Type B pancreatic cell (in vitro differentiated cells): ENCODE results near the gene PLCB1. TPM values are rescaled to one million over a fixed set of nuclear protein-coding genes. Genes with fewer than 3 reads are reported as not detected.

Source experiments
- DNase-seq: peaks from one replicate; pipeline ENCODE4 v3.0.0; 2021; ENCODE audit warnings: mixed read lengths; ENCODE audit not compliant: unreplicated experiment; ENCODE audit errors: extremely low spot score
- H3K27ac Mint-ChIP-seq: 2 replicates; pipeline ENCODE4 v1.8.0; 2021; ENCODE audit warnings: mild to moderate bottlenecking, mixed read lengths
- H3K27me3 Mint-ChIP-seq: 2 replicates; pipeline ENCODE4 v1.8.0; 2021; ENCODE audit warnings: mixed read lengths
- H3K36me3 Mint-ChIP-seq: 2 replicates; pipeline ENCODE4 v1.8.0; 2021; ENCODE audit warnings: mixed read lengths
- H3K4me1 Mint-ChIP-seq: one replicate; pipeline ENCODE4 v1.8.0; 2021; ENCODE audit warnings: mixed read lengths; ENCODE audit not compliant: unreplicated experiment
- H3K4me3 Mint-ChIP-seq: 2 replicates; pipeline ENCODE4 v1.8.0; 2021; ENCODE audit warnings: mild to moderate bottlenecking, mixed read lengths
- H3K9me3 Mint-ChIP-seq: 2 replicates; pipeline ENCODE4 v1.8.0; 2021; ENCODE audit warnings: mixed read lengths
- CTCF ChIP-seq: fragments of 200-600 bp; sonication (generic); conservative IDR thresholded peaks from 2 replicates; pipeline ENCODE4 v1.5.0; 2021; ENCODE audit warnings: antibody characterized with exemption, mild to moderate bottlenecking
- total RNA-seq: library from RNA; stranded (reverse); gene quantifications from 2 replicates; pipeline ENCODE4 v1.2.1, GENCODE V29; 2021; ENCODE audit warnings: low replicate concordance

The PLCB1 gene
- total RNA-seq, 1 donor from 2014 or later, result 17.9 TPM

- no peak overlapping the region for H3K27ac Mint-ChIP-seq
- TF ChIP-seq CTCF, result no peak
- no peaks in the 10 kb centered on the region for H3K27me3 Mint-ChIP-seq
- no peak overlapping the region for H3K4me3 Mint-ChIP-seq
- no peaks in the 10 kb centered on the region for H3K36me3 Mint-ChIP-seq
- no peaks in the 10 kb centered on the region for H3K9me3 Mint-ChIP-seq
- DNase-seq, result no peak
- H3K4me1 Mint-ChIP-seq, result peaks cover 5% of the 10 kb centered on the region
Measured at GRCh38 chr20:8393381-8393780, 261.3 kb downstream of the PLCB1 start.

GRCh38 chr20:8394308-8394945 lies 262.4 kb downstream of the PLCB1 start:
- Mint-ChIP-seq H3K27me3 (no peaks in the 10 kb centered on the region), H3K4me1 (peaks cover 2% of the 10 kb centered on the region), H3K36me3 (no peaks in the 10 kb centered on the region), H3K9me3 (no peaks in the 10 kb centered on the region), H3K27ac (no peak overlapping the region), H3K4me3 (no peak overlapping the region)
- no peak for TF ChIP-seq CTCF
- DNase-seq, result no peak

- no peaks in the 10 kb centered on the region for H3K9me3 Mint-ChIP-seq
- H3K27me3 Mint-ChIP-seq, result no peaks in the 10 kb centered on the region
- no peak overlapping the region for H3K4me3 Mint-ChIP-seq
- no peak for DNase-seq
- no peak for TF ChIP-seq CTCF
- H3K36me3 Mint-ChIP-seq, result no peaks in the 10 kb centered on the region
- no peak overlapping the region for H3K27ac Mint-ChIP-seq
- H3K4me1 Mint-ChIP-seq, result no peaks in the 10 kb centered on the region
Measured at GRCh38 chr20:8395956-8396355, 263.9 kb downstream of the PLCB1 start.

- Mint-ChIP-seq H3K9me3 (no peaks in the 10 kb centered on the region), H3K4me1 (no peaks in the 10 kb centered on the region), H3K27ac (no peak overlapping the region), H3K36me3 (no peaks in the 10 kb centered on the region), H3K27me3 (no peaks in the 10 kb centered on the region), H3K4me3 (no peak overlapping the region)
- TF ChIP-seq CTCF, result peak; percentile 53
- no peak for DNase-seq
Measured at GRCh38 chr20:8398263-8399051, 266.4 kb downstream of the PLCB1 start.

- Mint-ChIP-seq H3K4me3 (no peak overlapping the region), H3K9me3 (no peaks in the 10 kb centered on the region), H3K27ac (no peak overlapping the region), H3K27me3 (no peaks in the 10 kb centered on the region), H3K36me3 (no peaks in the 10 kb centered on the region), H3K4me1 (no peaks in the 10 kb centered on the region)
- TF ChIP-seq CTCF, result no peak
- DNase-seq, result no peak
Measured at GRCh38 chr20:8399947-8400346, 267.9 kb downstream of the PLCB1 start.
